ENCODE measurements around the gene SH3BP2.

DNA sequence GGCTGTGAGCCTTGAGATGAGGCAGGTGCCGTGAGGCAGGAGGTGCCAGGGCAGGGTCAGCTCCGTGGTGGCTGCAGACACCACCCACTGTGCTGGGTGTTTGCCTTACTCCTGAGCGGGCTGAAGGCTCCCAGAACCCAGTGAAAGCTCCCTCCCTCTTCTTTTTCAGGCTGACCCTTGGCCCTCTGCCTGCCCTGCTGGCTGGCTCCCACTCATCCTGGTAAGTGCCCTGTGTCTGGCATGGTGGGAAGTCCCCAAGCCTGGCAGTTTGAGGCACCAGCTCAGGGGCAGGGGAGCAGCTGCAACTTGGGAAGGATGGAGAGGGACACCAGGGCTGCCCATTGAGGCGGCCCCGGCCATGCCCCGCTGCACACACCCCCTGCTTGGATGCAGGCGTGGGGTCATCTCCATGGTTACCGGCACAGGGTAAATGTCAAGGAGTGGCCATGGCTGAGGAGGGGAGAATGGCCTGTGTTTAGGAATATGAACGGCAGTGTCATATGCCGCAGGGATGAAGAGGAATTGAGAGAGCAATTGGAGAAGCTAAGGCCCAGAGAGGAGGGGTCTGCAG is 16.8 kb downstream of the SH3BP2 start:
- TF ChIP-seq CTCF (IDR thresholded peaks at IDR 0.05), result no peak
- TF ChIP-seq EP300 (IDR thresholded peaks at IDR 0.05), result no peak
